HEK293 (cell line): ENCODE measurements around the gene TIMM17A.
A peak's percentile ranks its signal among the peaks of the same experiment; 100 is the strongest.

ENCODE experiments used
- CTCF ChIP-seq: fragments of 450-650 bp; formaldehyde crosslinking; IDR thresholded peaks from 2 replicates; pipeline ENCODE4 v1.5.1; 2016; ENCODE audit warnings: missing biosample characterization, missing genetic modification characterization
- ELK4 ChIP-seq: IDR thresholded peaks from 2 replicates; pipeline ENCODE4 v1.6.1; 2011; ENCODE audit warnings: mild to moderate bottlenecking, low read depth, low read length, borderline replicate concordance
- INSM2 ChIP-seq: fragments of 450-650 bp; formaldehyde crosslinking; IDR thresholded peaks from 2 replicates; pipeline ENCODE4 v1.5.1; 2016; ENCODE audit warnings: missing biosample characterization, missing genetic modification characterization
- KLF17 ChIP-seq: fragments of 450-650 bp; formaldehyde crosslinking; IDR thresholded peaks from 2 replicates; pipeline ENCODE4 v1.5.1; 2016; ENCODE audit warnings: missing biosample characterization, missing genetic modification characterization
- KLF8 ChIP-seq: fragments of 450-650 bp; formaldehyde crosslinking; IDR thresholded peaks from 2 replicates; pipeline ENCODE4 v1.5.1; 2016; ENCODE audit warnings: missing biosample characterization, missing genetic modification characterization
- KLF9 ChIP-seq: fragments of 450-650 bp; formaldehyde crosslinking; IDR thresholded peaks from 2 replicates; pipeline ENCODE4 v1.5.1; 2016; ENCODE audit warnings: missing biosample characterization, missing genetic modification characterization, low read depth
- PRDM10 ChIP-seq: fragments of 450-650 bp; formaldehyde crosslinking; IDR thresholded peaks from 2 replicates; pipeline ENCODE4 v1.5.1; 2016; ENCODE audit warnings: missing biosample characterization, missing genetic modification characterization
- SCRT2 ChIP-seq: fragments of 450-650 bp; formaldehyde crosslinking; IDR thresholded peaks from 2 replicates; pipeline ENCODE4 v1.5.1; 2016; ENCODE audit warnings: missing biosample characterization, missing genetic modification characterization
- SP2 ChIP-seq: fragments of 450-650 bp; formaldehyde crosslinking; IDR thresholded peaks from 2 replicates; pipeline ENCODE4 v1.5.1; 2016; ENCODE audit warnings: missing biosample characterization, missing genetic modification characterization
- TCF7L2 ChIP-seq: IDR thresholded peaks from 2 replicates; pipeline ENCODE4 v1.6.1; 2011; ENCODE audit warnings: low read depth, mild to moderate bottlenecking, inconsistent platforms, low read length, moderate library complexity, borderline replicate concordance
- WT1 ChIP-seq: fragments of 450-650 bp; formaldehyde crosslinking; IDR thresholded peaks from 2 replicates; pipeline ENCODE4 v1.5.1; 2016; ENCODE audit warnings: missing biosample characterization, missing genetic modification characterization
- ZBTB44 ChIP-seq: fragments of 450-650 bp; IDR thresholded peaks from 2 replicates; pipeline ENCODE4 v1.5.1; 2018; ENCODE audit warnings: missing biosample characterization, mild to moderate bottlenecking, missing genetic modification characterization
- ZBTB48 ChIP-seq: fragments of 450-650 bp; formaldehyde crosslinking; IDR thresholded peaks from 2 replicates; pipeline ENCODE4 v1.5.1; 2016; ENCODE audit warnings: missing biosample characterization, missing genetic modification characterization
- ZEB2 ChIP-seq: fragments of 450-650 bp; formaldehyde crosslinking; IDR thresholded peaks from 2 replicates; pipeline ENCODE4 v1.5.1; 2016; ENCODE audit warnings: missing biosample characterization, missing genetic modification characterization
- ZFP37 ChIP-seq: fragments of 450-650 bp; formaldehyde crosslinking; IDR thresholded peaks from 2 replicates; pipeline ENCODE4 v1.5.1; 2016; ENCODE audit warnings: missing biosample characterization, missing genetic modification characterization
- ZFP69B ChIP-seq: fragments of 450-650 bp; formaldehyde crosslinking; IDR thresholded peaks from 2 replicates; pipeline ENCODE4 v1.5.1; 2016; ENCODE audit warnings: missing biosample characterization, missing genetic modification characterization
- ZNF184 ChIP-seq: fragments of 450-650 bp; IDR thresholded peaks from 2 replicates; pipeline ENCODE4 v1.5.1; 2018; ENCODE audit warnings: missing biosample characterization, mild to moderate bottlenecking, missing genetic modification characterization
- ZNF37A ChIP-seq: fragments of 450-650 bp; IDR thresholded peaks from 2 replicates; pipeline ENCODE4 v1.5.1; 2018; ENCODE audit warnings: missing biosample characterization, missing genetic modification characterization
- ZNF423 ChIP-seq: fragments of 450-650 bp; formaldehyde crosslinking; IDR thresholded peaks from 2 replicates; pipeline ENCODE4 v1.5.1; 2016; ENCODE audit warnings: missing biosample characterization, missing genetic modification characterization
- ZNF501 ChIP-seq: fragments of 450-650 bp; formaldehyde crosslinking; IDR thresholded peaks from 2 replicates; pipeline ENCODE4 v1.5.1; 2016; ENCODE audit warnings: missing biosample characterization, missing genetic modification characterization
- ZNF529 ChIP-seq: fragments of 450-650 bp; formaldehyde crosslinking; IDR thresholded peaks from 2 replicates; pipeline ENCODE4 v1.5.1; 2017; ENCODE audit warnings: missing genetic modification characterization, missing biosample characterization; ENCODE audit not compliant: insufficient replicate concordance
- ZNF596 ChIP-seq: fragments of 450-650 bp; IDR thresholded peaks from 2 replicates; pipeline ENCODE4 v1.5.0; 2018; ENCODE audit warnings: missing biosample characterization, mild to moderate bottlenecking, missing genetic modification characterization, moderate library complexity
- ZNF660 ChIP-seq: fragments of 450-650 bp; IDR thresholded peaks from 2 replicates; pipeline ENCODE4 v1.5.1; 2018; ENCODE audit warnings: missing biosample characterization, mild to moderate bottlenecking, missing genetic modification characterization
- ZNF692 ChIP-seq: fragments of 450-650 bp; formaldehyde crosslinking; IDR thresholded peaks from 2 replicates; pipeline ENCODE4 v1.5.1; 2016; ENCODE audit warnings: missing biosample characterization, missing genetic modification characterization
- ZNF701 ChIP-seq: fragments of 450-650 bp; formaldehyde crosslinking; IDR thresholded peaks from 2 replicates; pipeline ENCODE4 v1.5.1; 2016; ENCODE audit warnings: missing biosample characterization, missing genetic modification characterization
- ZSCAN30 ChIP-seq: fragments of 450-650 bp; IDR thresholded peaks from 2 replicates; pipeline ENCODE4 v1.5.1; 2018; ENCODE audit warnings: missing biosample characterization, mild to moderate bottlenecking, missing genetic modification characterization, moderate library complexity

TIMM17A gene

GRCh38 chr1:201982623-201983379, 27.5 kb downstream of the TIMM17A start, which contains the start of gene RNPEP (continued):
- TF ChIP-seq PRDM10 (tag by site-specific recombination) (peak; percentile 67), ZNF529 (no peak), INSM2 (tag by site-specific recombination) (0 out of 2 replicates have a peak, but pooled peaks have one; percentile 18), ZNF501 (tag by site-specific recombination) (peak; percentile 76; the same call in 1 of the 2 replicates), ZFP69B (tag by site-specific recombination) (peak; percentile 19; the same call in 1 of the 2 replicates), ZNF660 (tag by site-specific recombination) (peak; percentile 82), ZNF596 (tag by site-specific recombination) (0 out of 2 replicates have a peak, but pooled peaks have one; percentile 29), WT1 (tag by site-specific recombination) (peak; percentile 86), ZNF37A (0 out of 2 replicates have a peak, but pooled peaks have one; percentile 18), SP2 (tag by site-specific recombination) (peak; percentile 97), ZNF701 (tag by site-specific recombination) (peak; percentile 46; the same call in 1 of the 2 replicates), KLF17 (tag by site-specific recombination) (peak; percentile 72), ZNF423 (tag by site-specific recombination) (peak; percentile 55; the same call in 1 of the 2 replicates), CTCF (tag by site-specific recombination) (peak; percentile 95), ZEB2 (tag by site-specific recombination) (peak; percentile 89), TCF7L2 (no peak), ZNF184 (tag by site-specific recombination) (peak; percentile 70; the same call in 1 of the 2 replicates), ZNF692 (tag by site-specific recombination) (peak; percentile 65; the same call in 1 of the 2 replicates), ZBTB44 (tag by site-specific recombination) (peak; percentile 52; the same call in 1 of the 2 replicates), ZFP37 (peak; percentile 92), KLF8 (tag by site-specific recombination) (peak; percentile 86), ZSCAN30 (tag by site-specific recombination) (peak; percentile 91; the same call in 1 of the 2 replicates), ELK4 (no peak), ZBTB48 (tag by site-specific recombination) (peak; percentile 88; the same call in 1 of the 2 replicates), KLF9 (peak; percentile 35; the same call in 1 of the 2 replicates), SCRT2 (no peak)
